K562 (cell line): Measurements from ENCODE around the gene GP1BA. TPM values are rescaled to one million over a fixed set of nuclear protein-coding genes. Genes with fewer than 3 reads are reported as not detected.
A peak's percentile ranks its signal among the peaks of the same experiment; 100 is the strongest.

ENCODE experiments used
- ATAC-seq: fragments of 200-7000 bp; cut with Tn5 transposase; 3 replicates; pipeline ENCODE4 v1.9.1; 2020; ENCODE audit warnings: moderate library complexity
- BruUV-seq: library from RNA; stranded (reverse); fragments of 400-500 nt; replicated peaks from 2 replicates; lab custom pipeline; 2021; lab: Mats Ljungman, UMichigan
- CTCF ChIA-PET: fragments of 300-600 bp; formaldehyde crosslinking; extraction: SDS; loops from one replicate; lab custom pipeline; 2021; ENCODE audit warnings: low intra/inter-chr PET ratio; lab: Yijun Ruan, JAX
- POLR2A ChIA-PET: fragments of 300-600, 350-650 bp; sonication (Branson Sonifier 250); formaldehyde crosslinking; extraction: SDS; loops from one replicate; lab custom pipeline; 2021; ENCODE audit warnings: antibody characterized with exemption, inconsistent platforms; lab: Yijun Ruan, JAX
- DNase-seq, 4 experiments: peaks; one replicate each; pipeline versions ENCODE4 v3.0.0 to v3.0.0-alpha.2; 2011 to 2018; ENCODE audit warnings: low spot score in 3 of 4, mixed read lengths in 3 of 4; ENCODE audit errors: extremely low read depth in 1 of 4
- FAIRE-seq: peaks from 2 replicates; lab custom pipeline; 2011; peaks lifted over from hg19 to GRCh38; lab: Jason Lieb, UNC
- H2AFZ ChIP-seq: 2 replicates; pipeline ENCODE4 v1.6.0; 2011; ENCODE audit warnings: low read depth, low read length, control low read depth, inconsistent platforms
- H3K27ac ChIP-seq: fragments of 200-600 bp; 3 replicates; pipeline ENCODE4 v1.8.0; 2011; ENCODE audit warnings: low read depth, mild to moderate bottlenecking, control low read depth, inconsistent platforms, low read length, moderate library complexity, mixed read lengths; ENCODE audit errors: extremely low read depth
- H3K27me3 ChIP-seq, 2 experiments: fragments of 300-600 bp in 1 of 2; 2 replicates in 1 of 2; 3 replicates in 1 of 2; pipeline versions ENCODE4 v1.6.0 to v1.8.0; 2011; ENCODE audit warnings: inconsistent platforms in 2 of 2, low read length in 2 of 2, mild to moderate bottlenecking in 1 of 2, mixed read lengths in 1 of 2, moderate library complexity in 1 of 2; ENCODE audit not compliant: control insufficient read depth in 2 of 2, insufficient read depth in 2 of 2
- H3K36me3 ChIP-seq: fragments of 300-600 bp; 3 replicates; pipeline ENCODE4 v1.8.0; 2011; ENCODE audit warnings: mild to moderate bottlenecking, low read length, inconsistent platforms; ENCODE audit not compliant: control insufficient read depth, insufficient read depth
- H3K4me1 ChIP-seq, 2 experiments: fragments of 200-600 bp in 1 of 2; replicated peaks in 1 of 2; 2 replicates in 1 of 2; 3 replicates in 1 of 2; pipeline versions ENCODE4 v1.5.1 to v1.8.0; 2011; ENCODE audit warnings: inconsistent platforms in 2 of 2, low read length in 2 of 2, mild to moderate bottlenecking in 1 of 2, mixed read lengths in 1 of 2, moderate library complexity in 1 of 2; ENCODE audit not compliant: control insufficient read depth in 2 of 2, insufficient read depth in 2 of 2
- H3K4me2 ChIP-seq: 2 replicates; pipeline ENCODE4 v1.6.1; 2011; ENCODE audit warnings: low read length, control low read depth, inconsistent platforms, mixed read lengths; ENCODE audit not compliant: insufficient read depth
- H3K4me3 ChIP-seq: fragments of 200-600 bp; sonication (generic), shearing (Covaris generic); 2 replicates; pipeline ENCODE4 v1.5.1; 2016; ENCODE audit warnings: control low read depth, inconsistent platforms
- H3K79me2 ChIP-seq: fragments of 200-600 bp; 3 replicates; pipeline ENCODE4 v1.8.0; 2011; ENCODE audit warnings: low read length, inconsistent platforms; ENCODE audit not compliant: control insufficient read depth, insufficient read depth
- H3K9ac ChIP-seq, 2 experiments: 2 replicates each; pipeline versions ENCODE4 v1.6.0 to v1.6.1; 2011; ENCODE audit warnings: low read depth in 2 of 2, low read length in 2 of 2, control low read depth in 1 of 2, inconsistent platforms in 1 of 2, mild to moderate bottlenecking in 1 of 2, mixed read lengths in 1 of 2; ENCODE audit not compliant: insufficient read depth in 1 of 2
- H3K9me1 ChIP-seq: one replicate; pipeline ENCODE4 v1.6.0; 2011; ENCODE audit warnings: inconsistent platforms, mild to moderate bottlenecking, low read length, moderate library complexity; ENCODE audit not compliant: control insufficient read depth, insufficient read depth
- H3K9me3 ChIP-seq: replicated peaks from 2 replicates; pipeline ENCODE4 v1.5.1; 2011; ENCODE audit warnings: low read depth, low read length, inconsistent platforms; ENCODE audit not compliant: control insufficient read depth, insufficient read depth
- H4K20me1 ChIP-seq: replicated peaks from 2 replicates; pipeline ENCODE4 v1.6.1; 2011; ENCODE audit warnings: low read length, inconsistent platforms, mixed read lengths; ENCODE audit not compliant: control insufficient read depth, insufficient read depth
- POLR3G ChIP-seq: IDR thresholded peaks from 2 replicates; pipeline ENCODE4 v1.6.1; 2011; ENCODE audit not compliant: insufficient read length, insufficient replicate concordance; ENCODE audit errors: extremely low read depth
- WGBS: fragments of 100-300 bp; shearing (Covaris generic); methylation state at CpG from one replicate; pipeline ENCODE4 v1.1.6; 2016; ENCODE audit warnings: low coverage, mixed read lengths; ENCODE audit not compliant: insufficient coverage; ENCODE audit errors: missing lambda C conversion rate; 5-methylcytosine and 5-hydroxymethylcytosine counted together
- in situ Hi-C: fragments of 300-500 bp; cut with MboI; formaldehyde crosslinking; loops from 4 replicates; pipeline ENCODE4 v1.15.0; 2018; ENCODE audit warnings: inconsistent platforms, mixed read lengths
- intact Hi-C: fragments of 100-400 bp; cut with micrococcal nuclease; formaldehyde crosslinking; loops from 2 replicates; pipeline ENCODE4 v1.14.2; 2022
- polyA plus RNA-seq, 8 experiments: library from polyadenylated mRNA; depleted of rRNA in 4 of 8; stranded (reverse) in 5 of 8; unstranded in 3 of 8; fragments of >200 nt; fragmentation: Nextera tagmentation in 2 of 8; fragmentation: Illumina TruSeq in 1 of 8; extraction: Ambion mirVana in 2 of 8; extraction: Trizol in 1 of 8; gene quantifications; 2 replicates each; pipeline versions ENCODE4 v1.2.1 to v1.2.3, GENCODE V29; 2011 to 2014; ENCODE audit warnings: inconsistent platforms in 1 of 8, missing spikeins in 1 of 8
- total RNA-seq, 7 experiments: library from RNA; depleted of rRNA in 6 of 7; stranded (reverse); fragments of >200 nt in 6 of 7; fragmentation: Illumina TruSeq in 2 of 7; extraction: Trizol in 2 of 7; gene quantifications; 2 replicates each; pipeline versions ENCODE4 v1.2.1 to v1.2.3, GENCODE V29; 2011 to 2021; ENCODE audit warnings: low replicate concordance in 1 of 7
- TF ChIP-seq, protein P1 (sequence below): IDR thresholded peaks from 2 replicates; pipeline ENCODE4 v1.6.1; 2011; ENCODE audit warnings: borderline replicate concordance, low read depth, mild to moderate bottlenecking, moderate library complexity, low read length; ENCODE audit not compliant: insufficient read depth, poor library complexity, severe bottlenecking
- TF ChIP-seq, protein P2 (sequence below): fragments of 450-650 bp; IDR thresholded peaks from 2 replicates; pipeline ENCODE4 v1.6.1; 2018; ENCODE audit not compliant: partially characterized antibody
- TF ChIP-seq, protein P3 (sequence below), 2 experiments: fragments of 450-650 bp in 1 of 2; sonication (generic) in 1 of 2; formaldehyde crosslinking; conservative IDR thresholded peaks; 2 replicates each; pipeline versions ENCODE4 v1.4.0 to v1.8.1; 2020 to 2022; ENCODE audit warnings: mild to moderate bottlenecking in 1 of 2, missing genetic modification reagents in 1 of 2
- TF ChIP-seq, protein P4 (sequence below): sonication (generic); formaldehyde crosslinking; IDR thresholded peaks from 2 replicates; pipeline ENCODE4 v1.8.0; 2023; ENCODE audit warnings: missing genetic modification reagents, mild to moderate bottlenecking, borderline replicate concordance

GP1BA gene
- total and polyA plus RNA-seq, 9 of the 15 experiments (the other 6 are each of a cell fraction or from before 2014, with no cell fraction given), result 0.01 TPM; not detected in 8

DNA sequence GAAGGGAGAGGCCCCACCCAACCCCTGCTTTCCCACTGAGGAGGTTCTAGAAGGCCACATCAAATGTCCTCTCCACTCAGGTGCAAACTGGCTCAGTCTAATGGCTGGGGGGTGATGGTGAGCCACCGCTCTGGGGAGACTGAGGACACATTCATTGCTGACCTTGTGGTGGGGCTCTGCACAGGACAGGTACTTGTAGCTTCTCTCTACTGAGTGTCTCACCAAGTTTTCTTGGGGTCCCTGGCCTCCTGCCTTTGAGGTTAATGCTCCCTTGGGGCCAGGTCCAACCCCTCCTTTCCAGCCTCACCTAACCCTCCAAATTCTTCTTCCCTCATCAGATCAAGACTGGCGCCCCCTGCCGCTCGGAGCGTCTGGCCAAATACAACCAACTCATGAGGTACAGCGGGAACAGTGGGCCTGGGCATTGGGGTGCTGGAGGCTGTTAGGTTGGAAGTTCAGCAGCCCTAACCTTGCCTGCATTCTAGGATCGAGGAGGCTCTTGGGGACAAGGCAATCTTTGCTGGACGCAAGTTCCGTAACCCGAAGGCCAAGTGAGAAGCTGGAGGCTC, 24.5 kb downstream of the GP1BA start:
- H3K36me3 ChIP-seq, result no peaks in the 10 kb centered on the region; the same call in 2 of the 3 replicates
- no peaks in the 10 kb centered on the region for H4K20me1 ChIP-seq
- intact Hi-C loops, result no loop called here
- FAIRE-seq, result peak; percentile 23
- H3K9me3 ChIP-seq, result no peaks in the 10 kb centered on the region
- ChIA-PET POLR2A (interaction anchor here (1.1 kb wide), 1 partner anchor 16 kb away, joined by 7 read pairs; the partner anchor contains the start of gene RNF167), CTCF (interaction anchor here (0.6 kb wide), 1 partner anchor 101 kb away, joined by 3 read pairs; no protein-coding TSS in a partner anchor)
- H2AFZ ChIP-seq, result no peak overlapping the region
- no peak overlapping the region for H3K27ac ChIP-seq
- H3K27me3 ChIP-seq, result no peaks in the 10 kb centered on the region
- in situ Hi-C loops, result no loop called here
- H3K4me1 ChIP-seq, result peaks cover 11 to 29% of the 10 kb centered on the region in 2 experiments
- H3K9me1 ChIP-seq, result no peaks in the 10 kb centered on the region
- no peak overlapping the region for H3K9ac ChIP-seq
- H3K79me2 ChIP-seq, result peaks cover 4% of the 10 kb centered on the region
- H3K4me3 ChIP-seq, result no peak overlapping the region
- no TSS peak for BruUV-seq
- no peak overlapping the region for H3K4me2 ChIP-seq
- peak; percentile 50 for ATAC-seq
- peak in 2 of 4 experiments; percentile 18 to 59 for DNase-seq
- 41% methylated on average over 6 of the region's 10 CpGs for WGBS
- TF ChIP-seq, protein P1, sequence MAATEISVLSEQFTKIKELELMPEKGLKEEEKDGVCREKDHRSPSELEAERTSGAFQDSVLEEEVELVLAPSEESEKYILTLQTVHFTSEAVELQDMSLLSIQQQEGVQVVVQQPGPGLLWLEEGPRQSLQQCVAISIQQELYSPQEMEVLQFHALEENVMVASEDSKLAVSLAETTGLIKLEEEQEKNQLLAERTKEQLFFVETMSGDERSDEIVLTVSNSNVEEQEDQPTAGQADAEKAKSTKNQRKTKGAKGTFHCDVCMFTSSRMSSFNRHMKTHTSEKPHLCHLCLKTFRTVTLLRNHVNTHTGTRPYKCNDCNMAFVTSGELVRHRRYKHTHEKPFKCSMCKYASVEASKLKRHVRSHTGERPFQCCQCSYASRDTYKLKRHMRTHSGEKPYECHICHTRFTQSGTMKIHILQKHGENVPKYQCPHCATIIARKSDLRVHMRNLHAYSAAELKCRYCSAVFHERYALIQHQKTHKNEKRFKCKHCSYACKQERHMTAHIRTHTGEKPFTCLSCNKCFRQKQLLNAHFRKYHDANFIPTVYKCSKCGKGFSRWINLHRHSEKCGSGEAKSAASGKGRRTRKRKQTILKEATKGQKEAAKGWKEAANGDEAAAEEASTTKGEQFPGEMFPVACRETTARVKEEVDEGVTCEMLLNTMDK, result peak; percentile 70
- TF ChIP-seq, protein P2, sequence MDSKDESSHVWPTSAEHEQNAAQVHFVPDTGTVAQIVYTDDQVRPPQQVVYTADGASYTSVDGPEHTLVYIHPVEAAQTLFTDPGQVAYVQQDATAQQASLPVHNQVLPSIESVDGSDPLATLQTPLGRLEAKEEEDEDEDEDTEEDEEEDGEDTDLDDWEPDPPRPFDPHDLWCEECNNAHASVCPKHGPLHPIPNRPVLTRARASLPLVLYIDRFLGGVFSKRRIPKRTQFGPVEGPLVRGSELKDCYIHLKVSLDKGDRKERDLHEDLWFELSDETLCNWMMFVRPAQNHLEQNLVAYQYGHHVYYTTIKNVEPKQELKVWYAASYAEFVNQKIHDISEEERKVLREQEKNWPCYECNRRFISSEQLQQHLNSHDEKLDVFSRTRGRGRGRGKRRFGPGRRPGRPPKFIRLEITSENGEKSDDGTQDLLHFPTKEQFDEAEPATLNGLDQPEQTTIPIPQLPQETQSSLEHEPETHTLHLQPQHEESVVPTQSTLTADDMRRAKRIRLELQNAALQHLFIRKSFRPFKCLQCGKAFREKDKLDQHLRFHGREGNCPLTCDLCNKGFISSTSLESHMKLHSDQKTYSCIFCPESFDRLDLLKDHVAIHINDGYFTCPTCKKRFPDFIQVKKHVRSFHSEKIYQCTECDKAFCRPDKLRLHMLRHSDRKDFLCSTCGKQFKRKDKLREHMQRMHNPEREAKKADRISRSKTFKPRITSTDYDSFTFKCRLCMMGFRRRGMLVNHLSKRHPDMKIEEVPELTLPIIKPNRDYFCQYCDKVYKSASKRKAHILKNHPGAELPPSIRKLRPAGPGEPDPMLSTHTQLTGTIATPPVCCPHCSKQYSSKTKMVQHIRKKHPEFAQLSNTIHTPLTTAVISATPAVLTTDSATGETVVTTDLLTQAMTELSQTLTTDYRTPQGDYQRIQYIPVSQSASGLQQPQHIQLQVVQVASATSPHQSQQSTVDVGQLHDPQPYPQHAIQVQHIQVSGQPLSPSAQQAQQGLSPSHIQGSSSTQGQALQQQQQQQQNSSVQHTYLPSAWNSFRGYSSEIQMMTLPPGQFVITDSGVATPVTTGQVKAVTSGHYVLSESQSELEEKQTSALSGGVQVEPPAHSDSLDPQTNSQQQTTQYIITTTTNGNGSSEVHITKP, result peak; percentile 65
- no peak for TF ChIP-seq POLR3G
- TF ChIP-seq, protein P3, sequence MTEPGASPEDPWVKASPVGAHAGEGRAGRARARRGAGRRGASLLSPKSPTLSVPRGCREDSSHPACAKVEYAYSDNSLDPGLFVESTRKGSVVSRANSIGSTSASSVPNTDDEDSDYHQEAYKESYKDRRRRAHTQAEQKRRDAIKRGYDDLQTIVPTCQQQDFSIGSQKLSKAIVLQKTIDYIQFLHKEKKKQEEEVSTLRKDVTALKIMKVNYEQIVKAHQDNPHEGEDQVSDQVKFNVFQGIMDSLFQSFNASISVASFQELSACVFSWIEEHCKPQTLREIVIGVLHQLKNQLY (CRISPR knock-in tag; conservative IDR thresholded peaks at IDR 0.05), result no peak
- TF ChIP-seq, protein P4, sequence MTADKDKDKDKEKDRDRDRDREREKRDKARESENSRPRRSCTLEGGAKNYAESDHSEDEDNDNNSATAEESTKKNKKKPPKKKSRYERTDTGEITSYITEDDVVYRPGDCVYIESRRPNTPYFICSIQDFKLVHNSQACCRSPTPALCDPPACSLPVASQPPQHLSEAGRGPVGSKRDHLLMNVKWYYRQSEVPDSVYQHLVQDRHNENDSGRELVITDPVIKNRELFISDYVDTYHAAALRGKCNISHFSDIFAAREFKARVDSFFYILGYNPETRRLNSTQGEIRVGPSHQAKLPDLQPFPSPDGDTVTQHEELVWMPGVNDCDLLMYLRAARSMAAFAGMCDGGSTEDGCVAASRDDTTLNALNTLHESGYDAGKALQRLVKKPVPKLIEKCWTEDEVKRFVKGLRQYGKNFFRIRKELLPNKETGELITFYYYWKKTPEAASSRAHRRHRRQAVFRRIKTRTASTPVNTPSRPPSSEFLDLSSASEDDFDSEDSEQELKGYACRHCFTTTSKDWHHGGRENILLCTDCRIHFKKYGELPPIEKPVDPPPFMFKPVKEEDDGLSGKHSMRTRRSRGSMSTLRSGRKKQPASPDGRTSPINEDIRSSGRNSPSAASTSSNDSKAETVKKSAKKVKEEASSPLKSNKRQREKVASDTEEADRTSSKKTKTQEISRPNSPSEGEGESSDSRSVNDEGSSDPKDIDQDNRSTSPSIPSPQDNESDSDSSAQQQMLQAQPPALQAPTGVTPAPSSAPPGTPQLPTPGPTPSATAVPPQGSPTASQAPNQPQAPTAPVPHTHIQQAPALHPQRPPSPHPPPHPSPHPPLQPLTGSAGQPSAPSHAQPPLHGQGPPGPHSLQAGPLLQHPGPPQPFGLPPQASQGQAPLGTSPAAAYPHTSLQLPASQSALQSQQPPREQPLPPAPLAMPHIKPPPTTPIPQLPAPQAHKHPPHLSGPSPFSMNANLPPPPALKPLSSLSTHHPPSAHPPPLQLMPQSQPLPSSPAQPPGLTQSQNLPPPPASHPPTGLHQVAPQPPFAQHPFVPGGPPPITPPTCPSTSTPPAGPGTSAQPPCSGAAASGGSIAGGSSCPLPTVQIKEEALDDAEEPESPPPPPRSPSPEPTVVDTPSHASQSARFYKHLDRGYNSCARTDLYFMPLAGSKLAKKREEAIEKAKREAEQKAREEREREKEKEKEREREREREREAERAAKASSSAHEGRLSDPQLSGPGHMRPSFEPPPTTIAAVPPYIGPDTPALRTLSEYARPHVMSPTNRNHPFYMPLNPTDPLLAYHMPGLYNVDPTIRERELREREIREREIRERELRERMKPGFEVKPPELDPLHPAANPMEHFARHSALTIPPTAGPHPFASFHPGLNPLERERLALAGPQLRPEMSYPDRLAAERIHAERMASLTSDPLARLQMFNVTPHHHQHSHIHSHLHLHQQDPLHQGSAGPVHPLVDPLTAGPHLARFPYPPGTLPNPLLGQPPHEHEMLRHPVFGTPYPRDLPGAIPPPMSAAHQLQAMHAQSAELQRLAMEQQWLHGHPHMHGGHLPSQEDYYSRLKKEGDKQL, result no peak
